ENCODE measurements around the gene IL1F10.

IL1F10 gene

GRCh38 chr2:113103277-113103676, 35.5 kb downstream of the IL1F10 start:
- DNase-seq (ENCODE audit: low read depth in 1 of 2, low spot score in 1 of 2), result no peak
- TF ChIP-seq SPI1 (IDR thresholded peaks at IDR 0.05; ENCODE audit: borderline replicate concordance, low read depth) (no peak), GABPA (IDR thresholded peaks at IDR 0.05; ENCODE audit: low read depth) (no peak), CTCF (IDR thresholded peaks at IDR 0.05; ENCODE audit: insufficient read depth, low read length) (no peak), POLR2AphosphoS5 (IDR thresholded peaks at IDR 0.05; ENCODE audit: low read depth) (no peak), REST (IDR thresholded peaks at IDR 0.05; ENCODE audit: insufficient replicate concordance, low read depth) (no peak)
- Histone ChIP-seq H3K27ac (replicated peaks) (no peak overlapping the region), H3K27me3 (ENCODE audit: insufficient read depth, poor library complexity, severe bottlenecking) (no peaks in the 10 kb centered on the region), H3K4me3 (replicated peaks; ENCODE audit: insufficient read depth, low read length) (no peak overlapping the region)

- TF ChIP-seq GABPA (IDR thresholded peaks at IDR 0.05; ENCODE audit: low read depth) (no peak), CTCF (IDR thresholded peaks at IDR 0.05; ENCODE audit: insufficient read depth, low read length) (no peak), REST (IDR thresholded peaks at IDR 0.05; ENCODE audit: insufficient replicate concordance, low read depth) (no peak), SPI1 (IDR thresholded peaks at IDR 0.05; ENCODE audit: borderline replicate concordance, low read depth) (no peak), POLR2AphosphoS5 (IDR thresholded peaks at IDR 0.05; ENCODE audit: low read depth) (no peak)
- Histone ChIP-seq H3K4me3 (replicated peaks; ENCODE audit: insufficient read depth, low read length) (no peak overlapping the region), H3K27ac (replicated peaks) (no peak overlapping the region), H3K27me3 (ENCODE audit: insufficient read depth, poor library complexity, severe bottlenecking) (no peaks in the 10 kb centered on the region)
- no peak for DNase-seq (ENCODE audit: low read depth in 1 of 2, low spot score in 1 of 2)
Observed at GRCh38 chr2:113104054-113104611, 36.4 kb downstream of the IL1F10 start.

- Histone ChIP-seq H3K4me3 (replicated peaks; ENCODE audit: insufficient read depth, low read length) (no peak overlapping the region), H3K27ac (replicated peaks) (no peak overlapping the region), H3K27me3 (ENCODE audit: insufficient read depth, poor library complexity, severe bottlenecking) (no peaks in the 10 kb centered on the region)
- TF ChIP-seq GABPA (IDR thresholded peaks at IDR 0.05; ENCODE audit: low read depth) (no peak), CTCF (IDR thresholded peaks at IDR 0.05; ENCODE audit: insufficient read depth, low read length) (no peak), REST (IDR thresholded peaks at IDR 0.05; ENCODE audit: insufficient replicate concordance, low read depth) (no peak), POLR2AphosphoS5 (IDR thresholded peaks at IDR 0.05; ENCODE audit: low read depth) (no peak), SPI1 (IDR thresholded peaks at IDR 0.05; ENCODE audit: borderline replicate concordance, low read depth) (no peak)
- DNase-seq (ENCODE audit: low read depth in 1 of 2, low spot score in 1 of 2), result no peak
Observed at GRCh38 chr2:113105047-113105785, 37.4 kb downstream of the IL1F10 start.

Data from HL-60 (cell line).